GM19025 (cell line): Measurements from ENCODE around the gene FSTL4.

Source experiments
- ATAC-seq: cut with Tn5 transposase; IDR thresholded peaks from one replicate; pipeline ENCODE4 v1.9.1; 2021; ENCODE audit warnings: mild to moderate bottlenecking, low read depth, moderate library complexity; ENCODE audit not compliant: unreplicated experiment

The FSTL4 gene

DNA sequence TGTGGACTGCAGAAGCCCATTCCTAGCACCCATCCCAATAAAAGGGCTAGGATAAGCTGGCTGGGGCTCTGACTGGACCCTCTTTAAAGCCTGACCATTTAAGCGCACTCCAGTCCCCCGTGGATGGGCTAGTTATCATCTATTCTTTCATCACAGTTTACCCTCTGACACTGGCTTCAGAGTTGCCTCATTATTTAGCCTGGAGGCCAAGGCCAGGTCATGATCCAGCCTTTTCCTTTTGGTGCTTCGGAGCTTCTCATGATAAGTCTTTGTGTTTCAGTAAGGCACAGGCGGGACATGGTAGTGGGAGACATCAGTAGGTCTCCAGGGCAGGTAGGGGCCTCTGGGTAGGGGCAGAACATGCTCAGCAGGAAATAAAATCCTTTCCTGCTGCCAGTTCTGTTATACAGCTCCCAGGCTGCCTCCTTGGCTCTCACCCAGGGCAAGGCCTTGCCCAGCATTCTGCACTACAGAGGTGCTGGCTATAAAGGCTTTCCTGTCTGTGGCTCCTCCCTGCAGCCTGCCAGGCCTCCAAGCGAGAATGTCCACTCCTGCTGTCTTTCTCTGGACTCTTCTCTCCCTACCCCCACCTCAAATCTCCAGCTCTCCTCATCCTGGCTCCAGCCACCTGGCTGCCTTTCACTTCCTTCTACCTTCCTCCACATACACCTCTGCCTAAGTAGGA, 128.8 kb downstream of the FSTL4 start:
- ATAC-seq: no peak

GRCh38 chr5:133482028-133482427, 130.3 kb downstream of the FSTL4 start:
- ATAC-seq: no peak

GRCh38 chr5:133480866-133481265, 131.5 kb downstream of the FSTL4 start:
- ATAC-seq: no peak

GRCh38 chr5:133480366-133480765, 132.0 kb downstream of the FSTL4 start:
- ATAC-seq: no peak

DNA sequence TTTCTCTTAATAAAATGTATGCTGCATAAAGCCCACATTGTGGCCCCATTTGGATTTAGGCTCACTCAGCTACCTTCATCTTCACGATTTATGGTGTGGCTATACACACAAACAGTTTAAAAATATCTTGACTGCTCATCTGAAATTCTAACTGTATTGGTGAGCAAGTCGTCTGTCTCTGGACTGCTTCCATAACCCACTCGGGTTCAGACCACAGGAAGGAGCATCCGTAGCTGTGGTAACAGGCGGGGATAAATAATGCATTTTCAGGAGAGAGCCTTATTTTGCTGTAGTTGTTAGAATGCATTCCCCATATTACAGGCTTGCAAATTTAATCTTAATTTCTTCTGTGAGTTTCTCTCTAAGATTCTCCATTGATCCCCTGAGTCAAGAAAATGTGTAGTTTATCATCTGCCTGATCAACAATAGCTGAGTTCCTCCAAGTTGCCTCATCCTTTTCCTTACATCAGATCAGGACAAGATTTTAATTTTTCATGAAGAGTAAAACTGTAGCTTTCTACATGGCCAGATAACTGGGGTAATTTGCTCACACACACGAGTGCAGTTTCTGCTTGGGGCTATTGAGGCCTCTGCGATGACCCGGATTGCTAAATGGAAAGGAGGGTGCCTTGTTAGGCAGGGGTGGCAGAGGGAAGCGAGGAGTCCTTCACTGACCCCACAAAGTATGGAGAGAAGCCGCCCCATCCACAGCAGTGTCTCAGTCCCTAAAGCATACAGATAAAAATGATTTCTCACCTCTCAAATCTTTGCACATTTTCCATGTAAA, 133.9 kb downstream of the FSTL4 start:
- ATAC-seq: no peak

DNA sequence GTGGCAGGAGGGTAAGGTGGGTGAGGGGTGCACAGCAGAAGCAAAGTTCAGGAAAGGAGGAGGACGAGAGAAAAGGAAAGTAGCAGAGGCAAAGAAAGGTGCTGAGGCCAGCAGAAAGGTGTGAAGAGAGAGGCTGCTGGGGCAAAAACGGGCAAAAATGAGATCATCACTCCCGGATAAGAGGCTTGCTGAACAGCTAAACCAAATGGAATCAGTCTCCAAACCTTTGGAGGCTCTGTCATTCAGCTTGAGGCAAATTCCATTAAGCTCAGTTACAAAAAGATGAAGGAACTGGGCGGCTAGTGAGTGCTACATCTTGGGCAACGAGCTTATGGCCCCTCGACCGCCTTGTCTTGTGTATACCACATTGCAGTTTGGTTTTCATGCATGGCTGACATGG, 136.4 kb downstream of the FSTL4 start:
- ATAC-seq: no peak

GRCh38 chr5:133474851-133475590, 137.3 kb downstream of the FSTL4 start:
- ATAC-seq: no peak

- no peak for ATAC-seq
Measured at GRCh38 chr5:133473291-133473690, 139.1 kb downstream of the FSTL4 start.

DNA sequence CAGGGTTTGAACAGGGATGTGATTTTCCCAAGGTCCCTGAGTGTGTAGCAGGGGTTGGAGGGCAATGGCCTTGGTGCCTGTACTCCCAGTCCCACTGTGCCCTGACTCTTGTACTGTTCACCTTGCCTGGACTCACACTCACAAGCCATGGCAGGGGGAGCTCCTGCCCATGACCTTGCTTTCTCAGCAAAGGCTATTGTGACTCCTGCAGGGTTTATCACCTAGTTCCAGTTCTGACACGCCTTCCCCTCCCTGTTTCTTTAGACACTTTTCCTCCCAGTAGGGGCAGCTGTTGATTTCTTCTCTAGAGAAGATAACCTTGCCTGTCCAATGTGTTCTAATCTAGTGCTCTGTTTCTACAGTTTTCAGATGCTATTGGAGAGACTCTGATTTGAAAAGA, 139.5 kb downstream of the FSTL4 start:
- ATAC-seq: no peak

GRCh38 chr5:133471699-133472098, 140.6 kb downstream of the FSTL4 start:
- ATAC-seq: no peak

GRCh38 chr5:133470841-133471240, 141.5 kb downstream of the FSTL4 start:
- no peak for ATAC-seq

- no peak for ATAC-seq
Measured at GRCh38 chr5:133469846-133470245, 142.5 kb downstream of the FSTL4 start.

DNA sequence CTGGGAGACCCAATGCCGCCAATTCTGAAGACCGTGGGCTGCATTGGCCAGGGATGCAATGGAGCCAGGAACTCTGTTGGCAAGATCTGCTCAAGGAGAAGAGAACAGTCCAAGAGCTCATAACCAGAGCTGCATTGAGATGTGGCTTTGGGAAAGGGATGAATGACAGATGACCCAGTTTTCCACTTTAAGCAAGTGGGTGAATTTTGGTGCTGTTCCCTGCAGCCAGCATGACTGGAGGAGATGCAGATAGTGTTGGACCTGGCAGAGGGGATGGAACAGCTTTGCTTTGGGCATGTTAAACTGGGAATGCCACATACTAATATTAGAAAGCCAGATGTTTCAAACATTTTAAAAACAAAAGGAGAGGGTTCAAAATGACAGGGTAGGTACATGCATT, 143.1 kb downstream of the FSTL4 start:
- ATAC-seq: no peak

DNA sequence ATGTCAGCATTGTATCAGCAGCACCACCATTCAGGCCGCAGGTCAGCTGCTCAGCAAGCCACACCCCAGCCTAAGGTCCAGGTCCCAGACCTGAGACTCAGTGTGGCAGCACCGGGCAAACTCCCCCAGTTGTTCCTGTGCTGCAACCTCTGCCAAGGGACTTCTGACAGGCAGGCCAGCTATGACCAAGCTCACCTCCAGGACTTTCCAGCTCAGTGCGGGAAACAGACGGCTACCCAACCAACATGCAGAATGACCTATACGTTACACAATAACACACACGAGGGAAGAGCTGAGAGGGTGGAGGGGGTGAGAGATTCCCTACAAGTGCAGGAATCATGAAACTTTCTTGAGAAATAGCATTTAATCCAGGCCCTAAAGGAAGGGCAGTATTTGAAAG, 143.7 kb downstream of the FSTL4 start:
- ATAC-seq: no peak

DNA sequence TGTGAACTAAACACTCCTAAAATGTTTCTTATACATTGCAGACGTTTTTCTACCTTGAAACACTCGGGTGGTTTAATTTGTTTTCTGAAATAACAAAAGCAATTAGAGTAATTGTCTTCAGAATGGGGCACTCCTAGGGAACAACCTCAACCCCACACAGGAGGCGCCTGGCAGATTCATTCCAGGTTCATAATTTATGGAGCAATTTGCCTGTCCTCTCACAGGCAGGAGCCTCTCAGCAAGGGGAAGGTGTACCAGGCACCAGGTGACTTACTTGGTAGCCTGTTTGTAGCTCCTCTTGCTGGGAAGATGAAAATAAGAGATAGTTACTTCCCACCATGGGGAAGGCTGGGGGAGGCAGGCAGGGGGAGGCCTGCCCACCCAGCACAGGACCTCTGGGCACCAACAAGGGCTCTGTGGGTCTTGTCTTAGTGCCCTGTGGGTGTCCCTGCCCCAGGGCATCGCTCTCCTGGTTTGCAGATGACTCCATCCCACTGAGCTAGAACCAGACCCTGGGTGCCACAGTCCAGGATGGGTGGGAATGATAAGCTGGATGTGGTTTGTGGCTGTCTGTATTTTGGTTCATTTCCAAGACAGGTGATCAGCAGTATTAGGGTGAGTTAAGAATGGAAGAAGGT, 144.4 kb downstream of the FSTL4 start:
- ATAC-seq: no peak

- ATAC-seq: no peak
Measured at GRCh38 chr5:133467335-133467779, 145.0 kb downstream of the FSTL4 start.

DNA sequence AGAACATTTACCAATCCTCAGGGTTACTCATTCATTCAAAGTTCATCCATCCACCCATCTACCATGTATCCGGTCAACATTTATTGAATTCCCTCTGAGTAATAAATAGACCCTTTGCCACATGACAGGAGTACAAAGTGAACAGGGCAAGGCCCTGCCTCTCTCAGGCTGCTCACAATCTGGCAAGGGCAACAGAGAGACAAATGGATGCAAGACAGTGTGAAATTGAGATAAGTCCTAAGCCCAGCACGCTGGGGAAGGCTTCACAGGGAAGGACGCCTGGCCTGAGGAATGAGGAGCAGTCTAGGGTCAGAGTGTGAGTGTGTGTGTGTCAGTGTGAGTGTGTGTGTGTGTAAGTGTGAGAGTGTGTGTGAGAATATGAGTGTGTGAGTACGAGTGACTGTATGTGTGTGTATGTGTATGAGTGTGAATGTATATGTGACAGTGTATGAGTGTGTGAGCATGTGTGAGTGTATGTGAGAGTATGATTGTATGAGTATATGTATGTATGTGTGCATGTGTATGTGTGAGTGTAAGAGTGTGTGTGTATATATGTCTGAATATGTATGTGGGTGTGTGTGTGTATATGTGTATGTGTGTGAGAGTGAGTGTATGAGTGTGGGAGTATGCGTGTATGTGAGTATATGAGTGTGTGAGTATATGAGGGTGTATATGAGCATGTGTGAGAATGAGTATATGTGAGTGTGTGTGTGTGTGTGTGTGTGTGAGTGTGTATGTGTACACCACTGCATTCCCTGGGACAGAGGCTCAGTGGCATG, 145.6 kb downstream of the FSTL4 start:
- ATAC-seq: no peak

DNA sequence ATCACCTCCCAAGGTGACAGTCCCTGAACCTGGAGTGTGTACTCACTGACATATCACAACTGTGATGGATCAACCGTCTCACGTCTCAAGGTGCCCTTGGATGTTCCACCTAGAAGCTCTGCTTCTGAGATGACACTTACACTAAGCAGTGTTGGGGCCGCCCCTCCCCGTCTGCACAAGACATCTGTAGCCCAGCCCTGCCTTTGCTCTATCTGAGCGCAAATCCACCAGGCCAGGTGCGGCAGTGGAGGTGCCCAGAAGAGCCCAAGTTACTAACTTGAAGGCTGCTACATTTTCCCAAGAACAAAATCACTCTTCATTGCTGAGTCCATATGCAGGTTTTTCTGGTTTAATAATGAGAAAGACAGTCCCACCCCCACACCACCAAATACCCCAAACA, 148.3 kb downstream of the FSTL4 start:
- no peak for ATAC-seq

- no peak for ATAC-seq
Measured at GRCh38 chr5:133461796-133462516, 150.4 kb downstream of the FSTL4 start.
